A549 (cell line): ENCODE measurements around the gene SERPINA3.

ENCODE experiments used
- KDM1A ChIP-seq: fragments of 200-600 bp; sonication (generic); IDR thresholded peaks from 2 replicates; pipeline ENCODE4 v1.6.1; 2016; ENCODE audit warnings: low read depth, mild to moderate bottlenecking
- POLR2A ChIP-seq: IDR thresholded peaks from 2 replicates; pipeline ENCODE4 v1.6.1; 2012; ENCODE audit warnings: mild to moderate bottlenecking, low read length

- TF ChIP-seq POLR2A: no peak
- no peak for TF ChIP-seq KDM1A
Measured at GRCh38 chr14:94630396-94630795, 18.2 kb downstream of the SERPINA3 start.
